Karpas-422 (cell line): ENCODE results near the gene PRPF18. TPM values are rescaled to one million over a fixed set of nuclear protein-coding genes. Genes with fewer than 3 reads are reported as not detected.

Source experiments
- DNase-seq: peaks from one replicate; pipeline ENCODE4 v3.0.0-alpha.2; 2015
- H2AFZ ChIP-seq: fragments of 200-600 bp; sonication (generic); 2 replicates; pipeline ENCODE4 v1.6.1; 2014; ENCODE audit warnings: antibody characterized with exemption, low read length, mixed read lengths
- H3K27ac ChIP-seq: fragments of 200-600 bp; sonication (generic); 2 replicates; pipeline ENCODE4 v1.5.1; 2014; ENCODE audit warnings: mild to moderate bottlenecking, low read length, moderate library complexity
- H3K27me3 ChIP-seq: fragments of 200-600 bp; sonication (generic); 2 replicates; pipeline ENCODE4 v1.6.1; 2014; ENCODE audit warnings: low read length, mixed read lengths
- H3K36me3 ChIP-seq: fragments of 200-600 bp; sonication (generic); 2 replicates; pipeline ENCODE4 v1.6.1; 2014; ENCODE audit warnings: low read length, mixed read lengths; ENCODE audit not compliant: insufficient read depth
- H3K4me1 ChIP-seq: fragments of 200-600 bp; sonication (generic); 2 replicates; pipeline ENCODE4 v1.6.1; 2014; ENCODE audit warnings: mild to moderate bottlenecking, low read length, mixed read lengths
- H3K4me2 ChIP-seq: fragments of 200-600 bp; sonication (generic); 2 replicates; pipeline ENCODE4 v1.6.1; 2014; ENCODE audit warnings: low read length, low read depth, mild to moderate bottlenecking; ENCODE audit not compliant: poor library complexity, severe bottlenecking
- H3K4me3 ChIP-seq: fragments of 200-600 bp; sonication (generic); 2 replicates; pipeline ENCODE4 v1.5.1; 2014; ENCODE audit warnings: mild to moderate bottlenecking, antibody characterized with exemption, low read length, mixed read lengths
- H3K79me2 ChIP-seq: fragments of 200-600 bp; sonication (generic); 2 replicates; pipeline ENCODE4 v1.6.1; 2014; ENCODE audit warnings: mild to moderate bottlenecking, low read length, mixed read lengths
- H3K9ac ChIP-seq: fragments of 200-600 bp; sonication (generic); 2 replicates; pipeline ENCODE4 v1.6.0; 2014; ENCODE audit warnings: low read length
- H3K9me2 ChIP-seq: fragments of 200-600 bp; sonication (generic), shearing (Covaris generic); replicated peaks from 2 replicates; pipeline ENCODE4 v1.6.0; 2014; ENCODE audit warnings: mild to moderate bottlenecking, low read length, moderate library complexity; ENCODE audit not compliant: insufficient read depth
- H3K9me3 ChIP-seq: fragments of 300-700, 200-600 bp; sonication (generic); 2 replicates; pipeline ENCODE4 v1.6.1; 2014; ENCODE audit warnings: low read length, mixed read lengths
- H4K20me1 ChIP-seq: fragments of 200-600 bp; sonication (generic); 2 replicates; pipeline ENCODE4 v1.6.1; 2014; ENCODE audit warnings: mild to moderate bottlenecking, antibody characterized with exemption, low read length, low read depth; ENCODE audit not compliant: insufficient read depth
- total RNA-seq: library from RNA; depleted of rRNA; stranded (reverse); fragments of >200 nt; shearing (Covaris generic); gene quantifications from 2 replicates; pipeline ENCODE4 v1.2.3, GENCODE V29; 2014; ENCODE audit warnings: low replicate concordance

Gene PRPF18
- total RNA-seq, 1 experiment from 2014 or later: 23.2 TPM

DNA sequence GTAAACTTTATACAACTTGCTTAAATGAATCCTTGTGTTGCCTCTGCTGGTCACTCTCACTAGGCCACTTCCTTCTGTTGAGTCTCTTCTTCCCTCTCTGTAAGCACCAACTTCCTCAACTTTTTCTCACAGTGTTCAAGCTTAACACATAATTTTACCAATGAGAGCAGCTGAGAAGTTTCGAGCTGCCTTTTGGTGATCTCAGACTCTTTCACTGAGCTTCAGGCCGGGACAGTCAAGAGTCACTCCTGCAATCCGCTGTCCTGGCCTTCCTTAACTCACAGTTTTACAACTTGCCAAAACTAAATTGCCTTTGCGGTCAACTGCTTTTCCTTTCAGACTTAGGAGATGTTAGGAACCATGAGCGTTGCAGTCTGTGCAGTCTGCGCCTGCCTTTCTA, 47.4 kb downstream of the PRPF18 start:
- no peak overlapping the region for H2AFZ ChIP-seq
- H3K36me3 ChIP-seq: no peaks in the 10 kb centered on the region
- no peak overlapping the region for H3K27ac ChIP-seq

DNA sequence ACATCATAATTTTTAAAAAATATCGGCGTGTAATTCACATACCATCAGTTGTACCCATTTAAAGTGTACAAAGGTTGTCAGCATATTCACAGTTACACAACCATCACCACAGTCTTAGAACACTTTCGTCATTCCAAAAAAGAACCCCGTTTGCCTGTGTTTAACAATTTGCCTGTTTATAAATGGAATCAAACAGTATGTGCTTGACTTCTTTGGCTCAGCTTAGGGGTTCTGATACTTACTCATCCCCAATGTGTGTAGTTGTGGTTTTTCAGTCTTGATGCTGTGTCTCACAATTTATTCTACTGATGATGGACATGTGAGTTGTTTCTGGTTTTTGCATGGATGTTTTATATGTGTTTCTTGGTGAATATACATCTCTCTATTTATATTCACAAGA, 50.0 kb downstream of the PRPF18 start:
- Histone ChIP-seq H3K4me3 (no peak overlapping the region), H4K20me1 (no peaks in the 10 kb centered on the region), H3K36me3 (peaks cover 6% of the 10 kb centered on the region; the same call in 1 of the 2 replicates), H3K9ac (no peak overlapping the region), H3K9me2 (no peaks in the 10 kb centered on the region), H3K4me2 (no peak overlapping the region), H3K27ac (no peak overlapping the region), H3K27me3 (no peaks in the 10 kb centered on the region), H3K4me1 (peaks cover 15% of the 10 kb centered on the region), H3K79me2 (no peaks in the 10 kb centered on the region), H3K9me3 (no peaks in the 10 kb centered on the region), H2AFZ (no peak overlapping the region)
- no peak for DNase-seq

More for the DNA sequence above, 47.4 kb downstream of the PRPF18 start:
- Histone ChIP-seq H3K9ac (no peak overlapping the region), H3K4me1 (peaks cover 15% of the 10 kb centered on the region), H3K27me3 (no peaks in the 10 kb centered on the region), H3K9me3 (no peaks in the 10 kb centered on the region), H3K4me3 (no peak overlapping the region), H3K9me2 (no peaks in the 10 kb centered on the region), H3K4me2 (no peak overlapping the region), H3K79me2 (no peaks in the 10 kb centered on the region), H4K20me1 (no peaks in the 10 kb centered on the region)
- no peak for DNase-seq

DNA sequence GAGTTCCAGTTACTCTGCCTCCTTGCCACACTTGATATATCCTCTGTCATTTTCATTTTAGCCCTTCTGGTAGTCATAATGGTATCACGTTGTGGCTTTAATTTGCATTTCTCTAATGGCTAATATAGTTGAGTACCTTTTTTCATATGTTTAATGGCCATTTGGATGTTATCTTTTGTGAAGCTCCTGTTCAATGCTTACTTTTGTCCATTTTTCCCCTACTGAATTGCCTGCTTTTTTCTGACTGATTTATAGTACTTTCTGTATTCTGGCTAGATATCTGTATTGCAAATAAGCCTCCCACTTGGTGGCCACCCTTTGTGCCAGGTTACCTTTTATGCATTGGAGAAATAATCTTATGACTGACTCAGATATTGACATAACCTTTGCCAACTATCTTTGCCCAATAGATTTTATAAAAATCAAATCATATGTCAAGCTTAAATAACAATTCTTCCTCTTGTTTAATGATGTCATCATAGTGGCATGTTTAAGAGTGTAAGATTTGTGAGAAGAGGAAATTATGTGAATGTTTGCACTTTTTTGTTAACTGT, 50.6 kb downstream of the PRPF18 start:
- Histone ChIP-seq H2AFZ (no peak overlapping the region), H3K9me3 (no peaks in the 10 kb centered on the region), H3K4me2 (no peak overlapping the region), H3K79me2 (no peaks in the 10 kb centered on the region), H3K9ac (no peak overlapping the region), H4K20me1 (no peaks in the 10 kb centered on the region), H3K27me3 (no peaks in the 10 kb centered on the region), H3K27ac (no peak overlapping the region), H3K36me3 (peaks cover 6% of the 10 kb centered on the region; the same call in 1 of the 2 replicates), H3K4me3 (no peak overlapping the region), H3K4me1 (peaks cover 12% of the 10 kb centered on the region), H3K9me2 (no peaks in the 10 kb centered on the region)
- DNase-seq: no peak

DNA sequence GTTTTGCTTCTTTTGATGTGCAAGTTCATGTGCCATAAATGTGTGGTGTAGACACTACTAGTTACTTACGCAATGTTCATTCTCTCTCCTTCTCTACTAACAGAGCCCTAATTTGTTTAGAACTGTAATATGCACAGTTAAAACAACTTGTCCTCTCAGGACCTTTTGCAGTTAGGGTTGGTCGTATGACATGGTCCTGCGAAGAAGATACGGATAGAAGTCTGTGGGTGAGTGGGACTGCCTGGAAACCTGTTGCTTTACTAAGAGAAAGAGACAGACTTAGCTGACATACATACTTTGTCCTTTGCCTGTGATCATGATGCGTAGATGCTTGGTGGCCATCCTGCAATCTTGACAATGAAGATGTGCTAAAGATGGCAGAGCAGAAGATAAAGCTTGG, 51.1 kb downstream of the PRPF18 start:
- no peak overlapping the region for H3K4me3 ChIP-seq
- H3K4me1 ChIP-seq: peaks cover 9% of the 10 kb centered on the region
- no peak for DNase-seq
- H3K9me3 ChIP-seq: no peaks in the 10 kb centered on the region
- H3K36me3 ChIP-seq: peaks cover 6% of the 10 kb centered on the region; the same call in 1 of the 2 replicates
- no peaks in the 10 kb centered on the region for H3K79me2 ChIP-seq
- no peaks in the 10 kb centered on the region for H3K27me3 ChIP-seq
- H4K20me1 ChIP-seq: no peaks in the 10 kb centered on the region
- no peaks in the 10 kb centered on the region for H3K9me2 ChIP-seq
- no peak overlapping the region for H2AFZ ChIP-seq
- no peak overlapping the region for H3K4me2 ChIP-seq
- no peak overlapping the region for H3K27ac ChIP-seq
- H3K9ac ChIP-seq: no peak overlapping the region

DNA sequence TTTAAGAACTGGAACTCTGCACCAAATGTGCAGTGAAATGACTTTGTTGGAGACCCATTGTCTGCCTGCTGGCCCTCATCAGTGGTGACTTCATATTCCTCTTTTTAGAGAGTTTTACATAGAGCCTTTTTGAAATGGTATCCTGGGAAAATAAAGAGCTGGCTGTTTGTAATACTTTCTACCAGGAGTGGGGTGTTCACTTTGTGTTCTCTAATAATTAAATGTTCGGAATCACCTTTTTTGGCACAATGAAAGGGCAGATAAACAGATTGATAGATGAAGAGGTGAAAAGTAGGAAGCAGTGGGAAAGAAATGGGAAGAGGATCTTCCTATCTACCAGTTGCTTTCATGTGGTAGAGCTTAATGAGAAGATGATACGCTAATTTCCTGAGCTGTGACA, 55.5 kb downstream of the PRPF18 start:
- H3K36me3 ChIP-seq: peaks cover 6% of the 10 kb centered on the region; the same call in 1 of the 2 replicates
- H3K9ac ChIP-seq: no peak overlapping the region
- H3K27me3 ChIP-seq: no peaks in the 10 kb centered on the region
- H3K79me2 ChIP-seq: no peaks in the 10 kb centered on the region
- H3K9me3 ChIP-seq: no peaks in the 10 kb centered on the region
- H3K27ac ChIP-seq: no peak overlapping the region
- H3K9me2 ChIP-seq: no peaks in the 10 kb centered on the region
- DNase-seq: no peak
- peaks cover 1% of the 10 kb centered on the region for H3K4me1 ChIP-seq
- H2AFZ ChIP-seq: no peak overlapping the region
- H4K20me1 ChIP-seq: no peaks in the 10 kb centered on the region
- H3K4me3 ChIP-seq: no peak overlapping the region
- no peak overlapping the region for H3K4me2 ChIP-seq

DNA sequence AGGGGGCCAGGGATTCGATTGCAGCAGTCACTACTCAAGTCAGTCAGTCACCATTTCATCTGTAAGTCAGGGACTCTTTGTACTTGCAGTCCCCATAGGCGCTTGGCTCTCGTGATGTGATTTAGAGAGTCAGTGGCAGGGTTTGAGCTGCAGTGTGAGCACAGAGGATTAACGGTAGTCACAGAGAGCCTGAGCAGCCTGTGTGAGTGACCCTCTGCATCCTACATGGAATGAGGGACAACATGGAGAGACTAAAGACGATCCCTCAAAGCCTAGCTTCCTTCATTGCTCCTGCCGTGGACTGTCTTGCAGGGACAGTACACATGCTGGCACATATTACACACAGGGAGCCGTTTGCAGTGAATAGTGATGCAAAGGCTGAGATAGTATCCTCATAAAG, 56.3 kb downstream of the PRPF18 start:
- no peak overlapping the region for H3K9ac ChIP-seq
- no peaks in the 10 kb centered on the region for H3K9me2 ChIP-seq
- H2AFZ ChIP-seq: no peak overlapping the region
- no peaks in the 10 kb centered on the region for H3K9me3 ChIP-seq
- DNase-seq: no peak
- H3K27me3 ChIP-seq: no peaks in the 10 kb centered on the region
- H3K27ac ChIP-seq: no peak overlapping the region
- H3K36me3 ChIP-seq: peaks cover 6% of the 10 kb centered on the region; the same call in 1 of the 2 replicates
- no peaks in the 10 kb centered on the region for H3K79me2 ChIP-seq
- no peaks in the 10 kb centered on the region for H4K20me1 ChIP-seq
- no peak overlapping the region for H3K4me2 ChIP-seq
- no peak overlapping the region for H3K4me3 ChIP-seq
- no peaks in the 10 kb centered on the region for H3K4me1 ChIP-seq

DNA sequence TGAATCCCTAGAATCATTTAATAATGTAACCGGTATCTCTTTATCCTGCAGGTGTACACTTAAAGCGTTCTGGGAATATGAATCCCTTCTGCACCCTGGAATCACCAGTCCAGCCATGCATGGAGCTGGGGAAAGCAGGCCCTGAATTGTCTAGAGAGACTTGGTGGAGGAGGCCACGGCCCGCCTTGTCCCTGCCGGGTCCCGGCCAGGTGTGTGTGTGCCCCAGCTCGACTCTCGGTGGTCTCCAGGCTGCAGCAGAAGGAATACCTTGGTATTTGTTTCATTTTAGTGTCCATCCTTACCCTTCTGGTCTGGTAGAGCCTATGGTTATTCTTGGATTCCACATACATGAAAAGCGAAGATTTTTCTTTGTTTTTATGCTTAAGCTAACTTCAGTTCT, 58.1 kb downstream of the PRPF18 start:
- Histone ChIP-seq H3K27me3 (no peaks in the 10 kb centered on the region), H3K27ac (no peak overlapping the region), H3K4me2 (no peak overlapping the region), H3K9me2 (no peaks in the 10 kb centered on the region), H2AFZ (no peak overlapping the region), H3K36me3 (peaks cover 6% of the 10 kb centered on the region; the same call in 1 of the 2 replicates), H4K20me1 (no peaks in the 10 kb centered on the region), H3K79me2 (no peaks in the 10 kb centered on the region), H3K9me3 (no peaks in the 10 kb centered on the region), H3K9ac (no peak overlapping the region), H3K4me1 (no peaks in the 10 kb centered on the region), H3K4me3 (no peak overlapping the region)
- no peak for DNase-seq

DNA sequence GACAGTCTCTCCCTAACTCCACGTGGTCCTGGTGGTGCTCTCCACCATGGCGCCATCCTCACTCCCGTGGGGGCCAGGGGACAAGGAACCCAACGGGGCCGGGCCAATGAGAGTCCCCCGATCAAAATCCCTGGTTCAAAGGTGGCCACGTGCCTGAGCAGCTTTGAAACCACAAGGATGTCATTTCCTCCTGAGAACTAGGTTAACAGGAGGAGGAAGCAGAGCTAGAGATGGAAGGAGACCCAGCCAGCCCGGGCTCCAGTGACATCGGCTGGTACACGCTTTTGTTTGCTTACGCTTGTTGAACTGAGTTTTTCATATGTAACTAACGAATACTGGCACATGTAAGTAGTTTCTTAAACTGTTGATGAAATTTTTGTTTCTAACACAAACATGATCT, 61.7 kb downstream of the PRPF18 start:
- H3K27ac ChIP-seq: no peak overlapping the region

More for the DNA sequence above, 61.7 kb downstream of the PRPF18 start:
- Histone ChIP-seq H3K9me3 (no peaks in the 10 kb centered on the region), H2AFZ (no peak overlapping the region), H3K9me2 (no peaks in the 10 kb centered on the region), H3K4me3 (no peak overlapping the region), H4K20me1 (no peaks in the 10 kb centered on the region), H3K9ac (no peak overlapping the region), H3K4me1 (no peaks in the 10 kb centered on the region), H3K27me3 (no peaks in the 10 kb centered on the region), H3K36me3 (no peaks in the 10 kb centered on the region), H3K79me2 (no peaks in the 10 kb centered on the region), H3K4me2 (no peak overlapping the region)
- no peak for DNase-seq
